Body of pancreas (tissue), 4 donors: Measurements from ENCODE around the gene NDUFS1.

Source experiments
- POLR2A ChIP-seq, 3 donors: fragments of 450-650 bp; IDR thresholded peaks; one replicate each; pipeline ENCODE4 v1.6.1; 2016; ENCODE audit warnings: antibody characterized with exemption in 3 of 3, mild to moderate bottlenecking in 2 of 3
- TF ChIP-seq, protein P1 (sequence below), 7 experiments: fragments of 450-650 bp in 4 of 7; fragments of 200-600 bp in 3 of 7; sonication (generic) in 3 of 7; IDR thresholded peaks; one replicate each; pipeline ENCODE4 v1.5.1; 2016 to 2019; ENCODE audit warnings: antibody characterized with exemption in 7 of 7

DNA sequence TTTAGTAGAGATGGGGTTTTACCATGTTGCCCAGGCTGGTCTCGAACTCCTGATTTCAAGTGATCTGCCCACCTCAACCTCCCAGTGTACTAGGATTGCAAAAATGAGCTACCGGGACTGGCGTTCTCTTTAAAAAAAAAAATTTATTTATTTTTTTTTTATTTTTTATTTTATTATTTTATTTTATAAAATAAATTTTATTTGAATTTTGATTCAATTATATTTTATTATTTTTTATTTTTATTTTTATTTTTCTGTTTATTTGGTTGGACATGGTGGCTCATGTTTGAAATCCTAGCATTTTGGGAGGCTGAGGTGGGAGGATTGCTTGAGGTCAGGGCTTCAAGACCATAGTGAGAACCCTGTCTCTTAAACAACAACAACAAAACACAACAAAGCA lies 32.9 kb upstream of the NDUFS1 start:
- TF ChIP-seq, protein P1, sequence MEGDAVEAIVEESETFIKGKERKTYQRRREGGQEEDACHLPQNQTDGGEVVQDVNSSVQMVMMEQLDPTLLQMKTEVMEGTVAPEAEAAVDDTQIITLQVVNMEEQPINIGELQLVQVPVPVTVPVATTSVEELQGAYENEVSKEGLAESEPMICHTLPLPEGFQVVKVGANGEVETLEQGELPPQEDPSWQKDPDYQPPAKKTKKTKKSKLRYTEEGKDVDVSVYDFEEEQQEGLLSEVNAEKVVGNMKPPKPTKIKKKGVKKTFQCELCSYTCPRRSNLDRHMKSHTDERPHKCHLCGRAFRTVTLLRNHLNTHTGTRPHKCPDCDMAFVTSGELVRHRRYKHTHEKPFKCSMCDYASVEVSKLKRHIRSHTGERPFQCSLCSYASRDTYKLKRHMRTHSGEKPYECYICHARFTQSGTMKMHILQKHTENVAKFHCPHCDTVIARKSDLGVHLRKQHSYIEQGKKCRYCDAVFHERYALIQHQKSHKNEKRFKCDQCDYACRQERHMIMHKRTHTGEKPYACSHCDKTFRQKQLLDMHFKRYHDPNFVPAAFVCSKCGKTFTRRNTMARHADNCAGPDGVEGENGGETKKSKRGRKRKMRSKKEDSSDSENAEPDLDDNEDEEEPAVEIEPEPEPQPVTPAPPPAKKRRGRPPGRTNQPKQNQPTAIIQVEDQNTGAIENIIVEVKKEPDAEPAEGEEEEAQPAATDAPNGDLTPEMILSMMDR (IDR thresholded peaks at IDR 0.05), result no peak
- no peak for TF ChIP-seq POLR2A (IDR thresholded peaks at IDR 0.05)
